A673 (cell line): ENCODE results near the gene FBLN5.

Experiments used
- CTCF ChIP-seq: fragments of 300-800, 200-600 bp; sonication (generic); conservative IDR thresholded peaks from 2 replicates; pipeline ENCODE4 v1.5.1; 2017; ENCODE audit warnings: low read depth, mild to moderate bottlenecking, antibody characterized with exemption, low read length, moderate library complexity, mixed read lengths
- EZH2 ChIP-seq: fragments of 200-600 bp; sonication (generic); IDR thresholded peaks from 2 replicates; pipeline ENCODE4 v1.6.1; 2017; ENCODE audit warnings: borderline replicate concordance, low read depth, mild to moderate bottlenecking, mixed read lengths, antibody characterized with exemption, low read length; ENCODE audit not compliant: poor library complexity, severe bottlenecking

- no peak for TF ChIP-seq EZH2
- TF ChIP-seq CTCF, result no peak
Measured at GRCh38 chr14:91977884-91978283, 30.4 kb upstream of the FBLN5 start.
